Measurements from ENCODE around the gene INPP5A. TPM values are rescaled to one million over a fixed set of nuclear protein-coding genes. Genes with fewer than 3 reads are reported as not detected.

The INPP5A gene
- total RNA-seq, 1 donor from 2014 or later: 14.2 TPM

- no peaks in the 10 kb centered on the region for H3K4me1 ChIP-seq
These were observed 163.7 kb downstream of the INPP5A start for GRCh38 chr10:132701099-132701845.

GRCh38 chr10:132701846-132702190 is 164.2 kb downstream of the INPP5A start:
- TF ChIP-seq, protein P1, sequence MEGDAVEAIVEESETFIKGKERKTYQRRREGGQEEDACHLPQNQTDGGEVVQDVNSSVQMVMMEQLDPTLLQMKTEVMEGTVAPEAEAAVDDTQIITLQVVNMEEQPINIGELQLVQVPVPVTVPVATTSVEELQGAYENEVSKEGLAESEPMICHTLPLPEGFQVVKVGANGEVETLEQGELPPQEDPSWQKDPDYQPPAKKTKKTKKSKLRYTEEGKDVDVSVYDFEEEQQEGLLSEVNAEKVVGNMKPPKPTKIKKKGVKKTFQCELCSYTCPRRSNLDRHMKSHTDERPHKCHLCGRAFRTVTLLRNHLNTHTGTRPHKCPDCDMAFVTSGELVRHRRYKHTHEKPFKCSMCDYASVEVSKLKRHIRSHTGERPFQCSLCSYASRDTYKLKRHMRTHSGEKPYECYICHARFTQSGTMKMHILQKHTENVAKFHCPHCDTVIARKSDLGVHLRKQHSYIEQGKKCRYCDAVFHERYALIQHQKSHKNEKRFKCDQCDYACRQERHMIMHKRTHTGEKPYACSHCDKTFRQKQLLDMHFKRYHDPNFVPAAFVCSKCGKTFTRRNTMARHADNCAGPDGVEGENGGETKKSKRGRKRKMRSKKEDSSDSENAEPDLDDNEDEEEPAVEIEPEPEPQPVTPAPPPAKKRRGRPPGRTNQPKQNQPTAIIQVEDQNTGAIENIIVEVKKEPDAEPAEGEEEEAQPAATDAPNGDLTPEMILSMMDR (IDR thresholded peaks at IDR 0.05): no peak
- TF ChIP-seq EZH2 (IDR thresholded peaks at IDR 0.05) (no peak), EZH2phosphoT487 (IDR thresholded peaks at IDR 0.05) (no peak)
- no peak overlapping the region for H3K4me2 ChIP-seq
- no peak overlapping the region for H3K9ac ChIP-seq
- Mint-ChIP-seq H3K9me3 (peaks cover 16% of the 10 kb centered on the region), H3K27ac (no peak overlapping the region), H3K27me3 (ENCODE audit: insufficient read depth, low read depth) (peaks cover 5% of the 10 kb centered on the region), H3K4me3 (no peak overlapping the region), H3K4me1 (peaks cover 8% of the 10 kb centered on the region), H3K36me3 (peaks cover 18% of the 10 kb centered on the region)
- no peaks in the 10 kb centered on the region for H3K79me2 ChIP-seq (ENCODE audit: low read depth)
- H3K27me3 ChIP-seq: no peaks in the 10 kb centered on the region
- H4K20me1 ChIP-seq (ENCODE audit: low read depth): peaks cover 11% of the 10 kb centered on the region
- no peaks in the 10 kb centered on the region for H3K36me3 ChIP-seq
- H3F3A ChIP-seq (ENCODE audit: low read depth): no peaks in the 10 kb centered on the region
- H3K4me3 ChIP-seq: no peak overlapping the region
- no peak for DNase-seq (ENCODE audit: low spot score)
- H2AFZ ChIP-seq (replicated peaks): no peak overlapping the region
- no peaks in the 10 kb centered on the region for H3K9me3 ChIP-seq (ENCODE audit: low read depth)
- no peak overlapping the region for H3K27ac ChIP-seq
- H3K4me1 ChIP-seq: no peaks in the 10 kb centered on the region

More at GRCh38 chr10:132701099-132701845, 163.7 kb downstream of the INPP5A start:
- Mint-ChIP-seq H3K9me3 (peaks cover 11% of the 10 kb centered on the region), H3K27me3 (ENCODE audit: insufficient read depth, low read depth) (peaks cover 4% of the 10 kb centered on the region), H3K4me1 (peaks cover 8% of the 10 kb centered on the region), H3K4me3 (no peak overlapping the region), H3K27ac (no peak overlapping the region), H3K36me3 (peaks cover 16% of the 10 kb centered on the region)
- H3K27me3 ChIP-seq: no peaks in the 10 kb centered on the region
- no peak overlapping the region for H3K27ac ChIP-seq
- no peak overlapping the region for H3K9ac ChIP-seq
- H3K4me2 ChIP-seq: no peak overlapping the region
- H3K9me3 ChIP-seq (ENCODE audit: low read depth): no peaks in the 10 kb centered on the region
- no peak overlapping the region for H3K4me3 ChIP-seq
- no peaks in the 10 kb centered on the region for H3F3A ChIP-seq (ENCODE audit: low read depth)
- H2AFZ ChIP-seq (replicated peaks): no peak overlapping the region
- peaks cover 11% of the 10 kb centered on the region for H4K20me1 ChIP-seq (ENCODE audit: low read depth)
- DNase-seq (ENCODE audit: low spot score): no peak
- H3K36me3 ChIP-seq: no peaks in the 10 kb centered on the region
- TF ChIP-seq, protein P1 (IDR thresholded peaks at IDR 0.05): no peak
- TF ChIP-seq EZH2 (IDR thresholded peaks at IDR 0.05) (no peak), EZH2phosphoT487 (IDR thresholded peaks at IDR 0.05) (no peak)
- H3K79me2 ChIP-seq (ENCODE audit: low read depth): no peaks in the 10 kb centered on the region

DNA sequence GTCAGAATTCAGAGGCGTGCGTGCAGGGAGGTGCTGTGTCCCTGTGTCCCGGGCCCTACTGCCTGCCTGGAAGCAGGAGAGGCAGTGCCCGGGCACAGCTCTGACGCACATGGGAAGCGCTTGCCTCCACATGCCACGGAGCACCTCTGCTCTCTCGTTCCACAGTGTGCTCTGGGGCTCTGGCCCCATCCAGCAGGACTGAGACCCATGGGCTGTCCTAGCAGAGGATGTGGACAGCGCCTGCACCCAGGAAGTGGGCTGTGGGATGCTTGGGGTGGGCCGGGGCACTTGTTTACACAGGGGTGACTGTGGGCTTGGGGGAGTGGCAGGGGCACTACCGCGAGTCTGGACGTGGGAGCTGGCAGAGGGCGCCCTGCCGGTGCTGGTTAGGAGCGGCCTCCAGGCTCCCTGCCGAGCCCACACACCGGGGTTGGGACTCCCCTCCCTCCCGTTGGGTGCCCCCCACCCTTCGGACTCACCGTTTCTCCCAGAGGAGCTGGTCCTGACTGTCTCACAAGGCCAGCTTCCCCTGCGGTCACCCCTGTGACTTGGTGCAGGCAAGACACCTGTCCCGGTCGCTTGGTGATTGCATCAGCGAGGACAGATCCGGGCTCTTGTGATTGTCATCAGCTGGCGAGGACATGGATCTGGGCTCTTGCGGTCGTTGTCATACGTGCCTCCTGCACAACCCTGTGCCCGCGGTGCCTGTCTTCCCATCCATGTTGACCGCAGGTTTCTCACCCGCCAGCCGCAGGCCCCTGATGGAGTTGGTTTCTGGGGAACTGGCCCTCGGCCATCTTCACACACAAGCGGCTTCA is 165.2 kb downstream of the INPP5A start:
- H3K4me1 Mint-ChIP-seq: peaks cover 8% of the 10 kb centered on the region
- H3K27ac Mint-ChIP-seq: no peak overlapping the region
- no peak overlapping the region for H3K9ac ChIP-seq
- H2AFZ ChIP-seq (replicated peaks): no peak overlapping the region
- H3K9me3 Mint-ChIP-seq: peaks cover 25% of the 10 kb centered on the region
- TF ChIP-seq EZH2 (IDR thresholded peaks at IDR 0.05): no peak
- no peak for TF ChIP-seq EZH2phosphoT487 (IDR thresholded peaks at IDR 0.05)
- TF ChIP-seq, protein P1 (IDR thresholded peaks at IDR 0.05): no peak
- H3K27ac ChIP-seq: no peak overlapping the region
- peaks cover 5% of the 10 kb centered on the region for H3K27me3 Mint-ChIP-seq (ENCODE audit: insufficient read depth, low read depth)
- no peak overlapping the region for H3K4me2 ChIP-seq
- no peaks in the 10 kb centered on the region for H3K4me1 ChIP-seq
- H3K79me2 ChIP-seq (ENCODE audit: low read depth): no peaks in the 10 kb centered on the region
- H3K27me3 ChIP-seq: no peaks in the 10 kb centered on the region
- no peaks in the 10 kb centered on the region for H3K36me3 ChIP-seq
- DNase-seq (ENCODE audit: low spot score): no peak
- no peaks in the 10 kb centered on the region for H3F3A ChIP-seq (ENCODE audit: low read depth)
- no peaks in the 10 kb centered on the region for H3K9me3 ChIP-seq (ENCODE audit: low read depth)
- no peak overlapping the region for H3K4me3 Mint-ChIP-seq
- no peak overlapping the region for H3K4me3 ChIP-seq
- peaks cover 21% of the 10 kb centered on the region for H3K36me3 Mint-ChIP-seq
- peaks cover 11% of the 10 kb centered on the region for H4K20me1 ChIP-seq (ENCODE audit: low read depth)
